Left lung (tissue), 14 donors: ENCODE measurements around the gene SH3PXD2A. TPM values are rescaled to one million over a fixed set of nuclear protein-coding genes. Genes with fewer than 3 reads are reported as not detected.

Experiments used
- ATAC-seq: fragments of 200-7000 bp; cut with Tn5 transposase; one replicate; pipeline ENCODE4 v1.9.1; 2020; ENCODE audit warnings: moderate library complexity
- DNase-seq, 4 donors: peaks; one replicate each; pipeline ENCODE4 v3.0.0-alpha.2; 2013 to 2020
- H3K27ac ChIP-seq, 2 donors: fragments of 200-600 bp; sonication (generic) in 1 of 2; one replicate each; pipeline versions ENCODE4 v1.5.0 to v1.8.0; 2020 to 2021
- H3K27me3 ChIP-seq, 2 donors: fragments of 200-600 bp; sonication (generic) in 1 of 2; one replicate each; pipeline versions ENCODE4 v1.5.0 to v1.8.0; 2020 to 2021
- H3K36me3 ChIP-seq, 2 donors: fragments of 200-600 bp; sonication (generic) in 1 of 2; one replicate each; pipeline versions ENCODE4 v1.5.0 to v1.8.0; 2020 to 2021
- H3K4me1 ChIP-seq, 2 donors: fragments of 200-600 bp; one replicate each; pipeline ENCODE4 v1.8.0; 2021
- H3K4me3 ChIP-seq, 2 donors: fragments of 200-600 bp; sonication (generic) in 1 of 2; one replicate each; pipeline versions ENCODE4 v1.5.0 to v1.8.0; 2020 to 2021; ENCODE audit warnings: mild to moderate bottlenecking in 1 of 2
- H3K9me3 ChIP-seq, 2 donors: fragments of 200-600 bp; sonication (generic) in 1 of 2; one replicate each; pipeline versions ENCODE4 v1.5.0 to v1.8.0; 2020 to 2021
- intact Hi-C, 2 donors: fragments of 100-400 bp; cut with DNase I; formaldehyde crosslinking; loops; one replicate each; pipeline versions ENCODE4 v1.11.2 to v1.14.2; 2022
- long read RNA-seq, 12 donors: library from polyadenylated mRNA in 2 of 12; unstranded in 2 of 12; transcript quantifications; one replicate each; pipeline ENCODE4 v2.0.0 and lab custom pipeline, GENCODE V29; 2019 to 2026
- polyA plus RNA-seq, 6 donors: library from polyadenylated mRNA; unstranded; fragments of 120-200 nt; gene quantifications; one replicate each; pipeline ENCODE4 v1.2.1, GENCODE V29; 2013; ENCODE audit not compliant: insufficient read length in 6 of 6
- total RNA-seq, 2 donors: library from RNA; stranded (reverse); fragmentation: NEBNext Ultra II Directional; extraction: Animal tissue kit (Norgen Biotek cat#: 25700); gene quantifications; one replicate each; pipeline ENCODE4 v1.2.1, GENCODE V29; 2021
- TF ChIP-seq, protein P1 (sequence below), 2 donors: fragments of 200-600 bp; sonication (generic) in 1 of 2; IDR thresholded peaks; one replicate each; pipeline versions ENCODE4 v1.5.0 to v1.8.0; 2021; ENCODE audit warnings: antibody characterized with exemption in 2 of 2
- donor health status: DM: no; HTN: yes; CAD: no.
- donor health status: DM: no; HTN: no; CAD: no.

Gene SH3PXD2A, protein sequence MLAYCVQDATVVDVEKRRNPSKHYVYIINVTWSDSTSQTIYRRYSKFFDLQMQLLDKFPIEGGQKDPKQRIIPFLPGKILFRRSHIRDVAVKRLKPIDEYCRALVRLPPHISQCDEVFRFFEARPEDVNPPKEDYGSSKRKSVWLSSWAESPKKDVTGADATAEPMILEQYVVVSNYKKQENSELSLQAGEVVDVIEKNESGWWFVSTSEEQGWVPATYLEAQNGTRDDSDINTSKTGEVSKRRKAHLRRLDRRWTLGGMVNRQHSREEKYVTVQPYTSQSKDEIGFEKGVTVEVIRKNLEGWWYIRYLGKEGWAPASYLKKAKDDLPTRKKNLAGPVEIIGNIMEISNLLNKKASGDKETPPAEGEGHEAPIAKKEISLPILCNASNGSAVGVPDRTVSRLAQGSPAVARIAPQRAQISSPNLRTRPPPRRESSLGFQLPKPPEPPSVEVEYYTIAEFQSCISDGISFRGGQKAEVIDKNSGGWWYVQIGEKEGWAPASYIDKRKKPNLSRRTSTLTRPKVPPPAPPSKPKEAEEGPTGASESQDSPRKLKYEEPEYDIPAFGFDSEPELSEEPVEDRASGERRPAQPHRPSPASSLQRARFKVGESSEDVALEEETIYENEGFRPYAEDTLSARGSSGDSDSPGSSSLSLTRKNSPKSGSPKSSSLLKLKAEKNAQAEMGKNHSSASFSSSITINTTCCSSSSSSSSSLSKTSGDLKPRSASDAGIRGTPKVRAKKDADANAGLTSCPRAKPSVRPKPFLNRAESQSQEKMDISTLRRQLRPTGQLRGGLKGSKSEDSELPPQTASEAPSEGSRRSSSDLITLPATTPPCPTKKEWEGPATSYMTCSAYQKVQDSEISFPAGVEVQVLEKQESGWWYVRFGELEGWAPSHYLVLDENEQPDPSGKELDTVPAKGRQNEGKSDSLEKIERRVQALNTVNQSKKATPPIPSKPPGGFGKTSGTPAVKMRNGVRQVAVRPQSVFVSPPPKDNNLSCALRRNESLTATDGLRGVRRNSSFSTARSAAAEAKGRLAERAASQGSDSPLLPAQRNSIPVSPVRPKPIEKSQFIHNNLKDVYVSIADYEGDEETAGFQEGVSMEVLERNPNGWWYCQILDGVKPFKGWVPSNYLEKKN
- 10 to 100 TPM; 44.8 to 90.7 TPM for total RNA-seq
- polyA plus RNA-seq, result 100 to 1,000 TPM in 1 of 6 donors, 10 to 100 TPM in 5; 83.2 to 117 (median 92.8) TPM
- long read RNA-seq, donor 1, partial matches to known transcripts, result 8 of 8 reads
- long read RNA-seq, donor 1, other reads (novel, unspliced or antisense), result 0 of 8 reads
- long read RNA-seq, donor 2, partial matches to known transcripts, result 6 of 6 reads
- long read RNA-seq, donor 2, other reads (novel, unspliced or antisense), result 0 of 6 reads
- long read RNA-seq, donor 3, partial matches to known transcripts, result 7 of 7 reads
- long read RNA-seq, donor 3, other reads (novel, unspliced or antisense), result 0 of 7 reads
- long read RNA-seq, donor 4, partial matches to known transcripts, result 0 of 6 reads
- long read RNA-seq, donor 4, other reads (novel, unspliced or antisense), result 6 of 6 reads
- long read RNA-seq, donor 5, partial matches to known transcripts, result 5 of 10 reads
- long read RNA-seq, donor 5, other reads (novel, unspliced or antisense), result 5 of 10 reads
- long read RNA-seq, donor 6, partial matches to known transcripts, result 15 of 15 reads
- long read RNA-seq, donor 6, other reads (novel, unspliced or antisense), result 0 of 15 reads
- long read RNA-seq, donor 7, result 0 reads
- long read RNA-seq, donor 8, partial matches to known transcripts, result 13 of 22 reads
- long read RNA-seq, donor 8, other reads (novel, unspliced or antisense), result 9 of 22 reads
- long read RNA-seq, donor 9, result 0 reads
- long read RNA-seq, donor 10, partial matches to known transcripts, result 0 of 5 reads
- long read RNA-seq, donor 10, other reads (novel, unspliced or antisense), result 5 of 5 reads
- long read RNA-seq, donor 11, full-length matches to known transcripts, result 1 of 12 reads
- long read RNA-seq, donor 11, partial matches to known transcripts, result 11 of 12 reads
- long read RNA-seq, donor 11, other reads (novel, unspliced or antisense), result 0 of 12 reads
- long read RNA-seq, donor 12, partial matches to known transcripts, result 6 of 6 reads
- long read RNA-seq, donor 12, other reads (novel, unspliced or antisense), result 0 of 6 reads

DNA sequence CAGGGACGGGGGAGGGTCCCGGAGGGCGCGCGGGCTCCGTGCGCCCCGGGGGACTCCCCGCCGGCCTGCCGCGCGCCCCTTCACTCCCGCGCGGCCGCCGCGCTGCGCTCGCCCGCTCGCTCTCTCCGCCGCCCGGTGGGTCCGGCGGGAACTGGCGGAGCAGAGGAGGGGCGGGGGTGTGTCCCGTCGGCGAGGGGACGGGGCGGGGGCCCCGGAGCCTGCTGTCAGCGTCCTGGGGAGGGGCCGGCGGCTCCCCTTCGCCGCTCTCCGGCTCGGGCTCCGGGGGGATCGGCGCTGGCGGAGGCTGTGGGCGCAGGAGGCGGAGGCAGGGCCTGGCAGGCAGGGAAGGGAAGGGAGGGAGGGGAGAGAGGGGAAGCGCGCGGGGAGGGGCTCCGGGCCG, at the start of gene SH3PXD2A:
Gene SH3PXD2A, minus strand, starts transcription at position 153 of the 400 bp plus-strand sequence. CDS start 310 bp downstream, outside the sequence.
- Histone ChIP-seq H3K27ac (peak within 1 kb of the TSS; percentile 58 to 66), H3K4me3 (peak within 1 kb of the TSS; percentile 58 to 69), H3K9me3 (no peaks in the 10 kb centered on the region), H3K36me3 (no peaks in the 10 kb centered on the region), H3K4me1 (peaks cover 39 to 58% of the 10 kb centered on the region in 2 donors), H3K27me3 (peaks cover 0 to 34% of the 10 kb centered on the region in 2 donors)
- intact Hi-C loops, result no loop called here
- DNase-seq (peak in 1 of 4 donors; percentile 81), ATAC-seq (peak; percentile 42)
- TF ChIP-seq, protein P1, sequence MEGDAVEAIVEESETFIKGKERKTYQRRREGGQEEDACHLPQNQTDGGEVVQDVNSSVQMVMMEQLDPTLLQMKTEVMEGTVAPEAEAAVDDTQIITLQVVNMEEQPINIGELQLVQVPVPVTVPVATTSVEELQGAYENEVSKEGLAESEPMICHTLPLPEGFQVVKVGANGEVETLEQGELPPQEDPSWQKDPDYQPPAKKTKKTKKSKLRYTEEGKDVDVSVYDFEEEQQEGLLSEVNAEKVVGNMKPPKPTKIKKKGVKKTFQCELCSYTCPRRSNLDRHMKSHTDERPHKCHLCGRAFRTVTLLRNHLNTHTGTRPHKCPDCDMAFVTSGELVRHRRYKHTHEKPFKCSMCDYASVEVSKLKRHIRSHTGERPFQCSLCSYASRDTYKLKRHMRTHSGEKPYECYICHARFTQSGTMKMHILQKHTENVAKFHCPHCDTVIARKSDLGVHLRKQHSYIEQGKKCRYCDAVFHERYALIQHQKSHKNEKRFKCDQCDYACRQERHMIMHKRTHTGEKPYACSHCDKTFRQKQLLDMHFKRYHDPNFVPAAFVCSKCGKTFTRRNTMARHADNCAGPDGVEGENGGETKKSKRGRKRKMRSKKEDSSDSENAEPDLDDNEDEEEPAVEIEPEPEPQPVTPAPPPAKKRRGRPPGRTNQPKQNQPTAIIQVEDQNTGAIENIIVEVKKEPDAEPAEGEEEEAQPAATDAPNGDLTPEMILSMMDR (IDR thresholded peaks at IDR 0.05), result no peak

DNA sequence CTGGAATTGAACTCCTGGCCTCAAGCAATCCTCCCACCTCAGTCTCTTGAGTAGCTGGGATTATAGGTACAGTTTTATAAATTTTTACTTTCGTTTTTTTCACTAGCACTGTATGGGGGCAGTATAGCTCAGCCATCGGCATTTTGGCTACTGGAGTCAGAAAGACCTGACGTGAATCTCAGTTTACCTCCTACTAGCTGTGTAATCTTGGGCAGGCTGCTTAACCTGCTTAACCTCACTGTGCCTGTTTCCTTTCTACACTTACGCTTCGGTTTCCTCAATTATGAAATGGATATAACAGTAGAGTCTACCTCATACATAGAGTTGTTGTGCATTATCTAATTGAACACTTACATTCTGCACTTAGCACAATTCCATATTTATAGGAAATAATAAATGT, 45.9 kb upstream of the SH3PXD2A start:
- Histone ChIP-seq H3K4me1 (peaks cover 0 to 30% of the 10 kb centered on the region in 2 donors), H3K9me3 (no peaks in the 10 kb centered on the region), H3K4me3 (no peak overlapping the region), H3K27me3 (no peaks in the 10 kb centered on the region), H3K27ac (peak overlapping the region in 1 of 2 donors; percentile 42), H3K36me3 (peaks cover 0 to 71% of the 10 kb centered on the region in 2 donors)
- TF ChIP-seq, protein P1 (IDR thresholded peaks at IDR 0.05), result no peak
- ATAC-seq, result no peak
- DNase-seq, result no peak
- intact Hi-C loops, result no loop called here

DNA sequence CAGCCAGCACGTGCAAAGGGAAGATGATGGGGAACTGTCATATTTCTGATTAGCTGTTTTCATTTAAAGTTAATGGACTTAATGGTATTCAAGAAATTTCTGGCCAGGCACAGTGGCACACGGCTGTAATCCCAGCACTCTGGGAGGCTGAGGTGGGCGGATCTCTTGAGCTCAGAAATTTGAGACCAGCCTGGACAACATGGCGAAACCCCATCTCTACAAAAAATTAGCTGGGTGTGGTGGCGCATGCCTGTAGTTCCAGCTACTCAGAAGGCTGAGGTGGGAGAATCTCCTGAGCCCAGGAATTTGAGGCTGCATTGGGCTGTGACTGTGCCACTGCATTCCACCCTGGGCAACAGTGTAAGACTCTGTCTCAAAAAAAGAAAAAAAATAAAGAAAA, 43.9 kb upstream of the SH3PXD2A start:
- H3K36me3 ChIP-seq, result peaks cover 0 to 59% of the 10 kb centered on the region in 2 donors
- no peak for DNase-seq

More for the DNA sequence above, 43.9 kb upstream of the SH3PXD2A start:
- no peaks in the 10 kb centered on the region for H3K9me3 ChIP-seq
- H3K4me1 ChIP-seq, result peaks cover 18 to 43% of the 10 kb centered on the region in 2 donors
- no peak for ATAC-seq
- no peaks in the 10 kb centered on the region for H3K27me3 ChIP-seq
- H3K27ac ChIP-seq, result peak overlapping the region in 1 of 2 donors; percentile 2
- H3K4me3 ChIP-seq, result no peak overlapping the region
- intact Hi-C loops, result no loop called here
- TF ChIP-seq, protein P1 (IDR thresholded peaks at IDR 0.05), result no peak
